ENCODE data around the gene TSPYL1.
A peak's percentile ranks its signal among the peaks of the same experiment; 100 is the strongest.

Gene TSPYL1

GRCh38 chr6:116258520-116258919, 21.2 kb downstream of the TSPYL1 start:
- DNase-seq (ENCODE audit: low read depth): no peak

- no peak for DNase-seq (ENCODE audit: low read depth)
Observed at GRCh38 chr6:116256694-116257093, 23.0 kb downstream of the TSPYL1 start.

- DNase-seq (ENCODE audit: low read depth): no peak
Observed at GRCh38 chr6:116255246-116255800, 24.4 kb downstream of the TSPYL1 start.

- DNase-seq (ENCODE audit: low read depth): no peak
Observed at GRCh38 chr6:116254297-116255056, 25.3 kb downstream of the TSPYL1 start.

- DNase-seq (ENCODE audit: low read depth): peak; percentile 79
Observed at GRCh38 chr6:116253505-116254296, 26.0 kb downstream of the TSPYL1 start, which contains the start of gene TSPYL4. Gene TSPYL4, minus strand, starts transcription at chr6:116254075. Its CDS starts 67 bp downstream, at chr6:116254008.

- no peak for DNase-seq (ENCODE audit: low read depth)
Observed at GRCh38 chr6:116253188-116253504, 26.6 kb downstream of the TSPYL1 start.

- DNase-seq (ENCODE audit: low read depth): no peak
Observed at GRCh38 chr6:116251568-116252384, 28.0 kb downstream of the TSPYL1 start.

- no peak for DNase-seq (ENCODE audit: low read depth)
Observed at GRCh38 chr6:116248577-116248976, 31.2 kb downstream of the TSPYL1 start.

GRCh38 chr6:116247285-116247684, 32.4 kb downstream of the TSPYL1 start:
- no peak for DNase-seq (ENCODE audit: low read depth)

- DNase-seq (ENCODE audit: low read depth): no peak
Observed at GRCh38 chr6:116246089-116246488, 33.6 kb downstream of the TSPYL1 start.

- DNase-seq (ENCODE audit: low read depth): no peak
Observed at GRCh38 chr6:116244284-116244683, 35.4 kb downstream of the TSPYL1 start.

- no peak for DNase-seq (ENCODE audit: low read depth)
Observed at GRCh38 chr6:116239856-116240255, 39.9 kb downstream of the TSPYL1 start.

GRCh38 chr6:116239256-116239655, 40.5 kb downstream of the TSPYL1 start:
- no peak for DNase-seq (ENCODE audit: low read depth)

GRCh38 chr6:116238083-116238482, 41.6 kb downstream of the TSPYL1 start:
- no peak for DNase-seq (ENCODE audit: low read depth)

- no peak for DNase-seq (ENCODE audit: low read depth)
Observed at GRCh38 chr6:116234689-116235088, 45.0 kb downstream of the TSPYL1 start.

- no peak for DNase-seq (ENCODE audit: low read depth)
Observed at GRCh38 chr6:116229287-116229913, 50.3 kb downstream of the TSPYL1 start.
